PFSK-1 (cell line): ENCODE measurements around the gene GSTM5. TPM values are rescaled to one million over a fixed set of nuclear protein-coding genes. Genes with fewer than 3 reads are reported as not detected.
"Not testable (repeated sequence)": the region's sequence is repeated elsewhere in the genome, so short reads cannot be mapped to it uniquely, and the experiment has no call there.

Experiments used
- FOXP2 ChIP-seq: optimal IDR thresholded peaks from 2 replicates; pipeline ENCODE3; 2011; ENCODE audit warnings: borderline replicate concordance, control low read depth, inconsistent platforms; ENCODE audit not compliant: insufficient read depth; ENCODE audit errors: extremely low read length, extremely low read depth
- POLR2AphosphoS5 ChIP-seq: IDR thresholded peaks from 2 replicates; pipeline ENCODE4 v1.6.1; 2012; ENCODE audit warnings: low read depth, mild to moderate bottlenecking, control low read depth, low read length, moderate library complexity
- SIN3A ChIP-seq: IDR thresholded peaks from 2 replicates; pipeline ENCODE4 v1.6.1; 2012; ENCODE audit warnings: mild to moderate bottlenecking, low read length, moderate library complexity, borderline replicate concordance; ENCODE audit not compliant: insufficient read depth
- TAF1 ChIP-seq: IDR thresholded peaks from 2 replicates; pipeline ENCODE4 v1.6.1; 2012; ENCODE audit warnings: low read length, control low read depth, borderline replicate concordance; ENCODE audit not compliant: insufficient read depth
- polyA plus RNA-seq: library from polyadenylated mRNA; unstranded; fragments of >200 nt; gene quantifications from one replicate; pipeline ENCODE4 v1.2.1, GENCODE V29; 2012; ENCODE audit warnings: low read depth, missing spikeins; ENCODE audit not compliant: insufficient read length
- TF ChIP-seq, protein P1 (sequence below), 2 experiments: IDR thresholded peaks; 2 replicates each; pipeline versions ENCODE4 v1.6.1 to v1.8.0; 2011 to 2012; ENCODE audit warnings: low read depth in 2 of 2, low read length in 2 of 2, control low read depth in 1 of 2, inconsistent platforms in 1 of 2, mild to moderate bottlenecking in 1 of 2, moderate library complexity in 1 of 2; ENCODE audit not compliant: insufficient read depth in 1 of 2

GSTM5 gene
- polyA plus RNA-seq: not detected

DNA sequence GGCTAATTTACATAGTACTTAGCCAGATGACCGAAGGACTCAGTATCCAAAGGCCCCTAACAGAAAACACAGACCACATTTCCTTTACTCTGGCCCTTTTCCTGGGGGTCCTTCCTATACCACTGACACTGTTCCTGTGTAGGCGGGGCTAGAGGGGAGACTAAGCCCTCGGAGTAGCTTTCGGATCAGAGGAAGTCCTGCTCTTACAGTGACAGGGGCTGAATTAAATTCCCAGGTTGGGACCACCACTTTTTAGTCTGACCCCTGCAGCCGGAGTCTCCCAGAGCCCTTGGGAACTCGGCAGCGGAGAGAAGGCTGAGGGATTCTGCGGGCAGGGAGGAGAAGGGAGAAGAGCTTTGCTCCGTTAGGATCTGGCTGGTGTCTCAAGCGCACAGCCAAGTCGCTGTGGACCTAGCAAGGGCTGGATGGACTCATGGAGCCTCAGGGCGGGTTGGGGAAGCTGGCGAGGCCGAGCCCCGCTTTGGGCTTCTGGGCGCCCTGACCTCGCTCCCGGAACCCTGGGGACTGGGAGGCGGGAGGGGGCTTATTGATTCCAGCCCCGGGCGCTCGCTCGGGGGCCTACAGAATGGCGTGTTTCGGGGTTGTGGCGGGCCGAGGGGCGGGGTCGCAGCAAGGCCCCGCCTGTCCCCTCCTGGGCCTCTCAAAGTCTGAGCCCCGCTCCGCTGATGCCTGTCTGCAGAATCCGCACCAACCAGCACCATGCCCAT is at the start of gene GSTM5:
GSTM5 (plus strand) TSS at position 659 of the 728 bp plus-strand sequence; CDS start at position 721, 62 bp downstream.
- TF ChIP-seq SIN3A, FOXP2, POLR2AphosphoS5: not testable (repeated sequence)

- TF ChIP-seq TAF1: no peak
- TF ChIP-seq FOXP2: no peak
- TF ChIP-seq, protein P1, sequence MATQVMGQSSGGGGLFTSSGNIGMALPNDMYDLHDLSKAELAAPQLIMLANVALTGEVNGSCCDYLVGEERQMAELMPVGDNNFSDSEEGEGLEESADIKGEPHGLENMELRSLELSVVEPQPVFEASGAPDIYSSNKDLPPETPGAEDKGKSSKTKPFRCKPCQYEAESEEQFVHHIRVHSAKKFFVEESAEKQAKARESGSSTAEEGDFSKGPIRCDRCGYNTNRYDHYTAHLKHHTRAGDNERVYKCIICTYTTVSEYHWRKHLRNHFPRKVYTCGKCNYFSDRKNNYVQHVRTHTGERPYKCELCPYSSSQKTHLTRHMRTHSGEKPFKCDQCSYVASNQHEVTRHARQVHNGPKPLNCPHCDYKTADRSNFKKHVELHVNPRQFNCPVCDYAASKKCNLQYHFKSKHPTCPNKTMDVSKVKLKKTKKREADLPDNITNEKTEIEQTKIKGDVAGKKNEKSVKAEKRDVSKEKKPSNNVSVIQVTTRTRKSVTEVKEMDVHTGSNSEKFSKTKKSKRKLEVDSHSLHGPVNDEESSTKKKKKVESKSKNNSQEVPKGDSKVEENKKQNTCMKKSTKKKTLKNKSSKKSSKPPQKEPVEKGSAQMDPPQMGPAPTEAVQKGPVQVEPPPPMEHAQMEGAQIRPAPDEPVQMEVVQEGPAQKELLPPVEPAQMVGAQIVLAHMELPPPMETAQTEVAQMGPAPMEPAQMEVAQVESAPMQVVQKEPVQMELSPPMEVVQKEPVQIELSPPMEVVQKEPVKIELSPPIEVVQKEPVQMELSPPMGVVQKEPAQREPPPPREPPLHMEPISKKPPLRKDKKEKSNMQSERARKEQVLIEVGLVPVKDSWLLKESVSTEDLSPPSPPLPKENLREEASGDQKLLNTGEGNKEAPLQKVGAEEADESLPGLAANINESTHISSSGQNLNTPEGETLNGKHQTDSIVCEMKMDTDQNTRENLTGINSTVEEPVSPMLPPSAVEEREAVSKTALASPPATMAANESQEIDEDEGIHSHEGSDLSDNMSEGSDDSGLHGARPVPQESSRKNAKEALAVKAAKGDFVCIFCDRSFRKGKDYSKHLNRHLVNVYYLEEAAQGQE (IDR thresholded peaks at IDR 0.05; ENCODE audit: insufficient read depth in 1 of 2, low read depth in 2 of 2, low read length in 2 of 2): no peak
- no peak for TF ChIP-seq POLR2AphosphoS5
- TF ChIP-seq SIN3A: no peak
Observed at GRCh38 chr1:109664671-109665070, 47.4 kb upstream of the GSTM5 start.

GRCh38 chr1:109667452-109668122 is 44.5 kb upstream of the GSTM5 start, which contains the start of gene GSTM2:
TSS of gene GSTM2 (plus strand) at chr1:109668057. CDS start at chr1:109668116, 59 bp downstream.
- TF ChIP-seq POLR2AphosphoS5 (no peak), SIN3A (no peak), FOXP2 (no peak), TAF1 (no peak)
- TF ChIP-seq, protein P1 (IDR thresholded peaks at IDR 0.05; ENCODE audit: insufficient read depth in 1 of 2, low read depth in 2 of 2, low read length in 2 of 2): no peak

GRCh38 chr1:109668123-109668775 is 43.8 kb upstream of the GSTM5 start:
- TF ChIP-seq POLR2AphosphoS5 (no peak), SIN3A (no peak), TAF1 (no peak), FOXP2 (no peak)
- TF ChIP-seq, protein P1 (IDR thresholded peaks at IDR 0.05; ENCODE audit: insufficient read depth in 1 of 2, low read depth in 2 of 2, low read length in 2 of 2): no peak

GRCh38 chr1:109669246-109669948 is 42.7 kb upstream of the GSTM5 start:
- TF ChIP-seq SIN3A (no peak), FOXP2 (no peak), TAF1 (no peak), POLR2AphosphoS5 (no peak)
- TF ChIP-seq, protein P1 (IDR thresholded peaks at IDR 0.05; ENCODE audit: insufficient read depth in 1 of 2, low read depth in 2 of 2, low read length in 2 of 2): no peak
